Measurements from ENCODE around the gene NFATC4. TPM values are rescaled to one million over a fixed set of nuclear protein-coding genes. Genes with fewer than 3 reads are reported as not detected.

The NFATC4 gene
- total RNA-seq, 1 donor from 2014 or later, result 11.4 TPM

GRCh38 chr14:24398293-24398652 lies 30.3 kb downstream of the NFATC4 start:
- no peak overlapping the region for H3K27ac Mint-ChIP-seq (ENCODE audit: unreplicated experiment)

DNA sequence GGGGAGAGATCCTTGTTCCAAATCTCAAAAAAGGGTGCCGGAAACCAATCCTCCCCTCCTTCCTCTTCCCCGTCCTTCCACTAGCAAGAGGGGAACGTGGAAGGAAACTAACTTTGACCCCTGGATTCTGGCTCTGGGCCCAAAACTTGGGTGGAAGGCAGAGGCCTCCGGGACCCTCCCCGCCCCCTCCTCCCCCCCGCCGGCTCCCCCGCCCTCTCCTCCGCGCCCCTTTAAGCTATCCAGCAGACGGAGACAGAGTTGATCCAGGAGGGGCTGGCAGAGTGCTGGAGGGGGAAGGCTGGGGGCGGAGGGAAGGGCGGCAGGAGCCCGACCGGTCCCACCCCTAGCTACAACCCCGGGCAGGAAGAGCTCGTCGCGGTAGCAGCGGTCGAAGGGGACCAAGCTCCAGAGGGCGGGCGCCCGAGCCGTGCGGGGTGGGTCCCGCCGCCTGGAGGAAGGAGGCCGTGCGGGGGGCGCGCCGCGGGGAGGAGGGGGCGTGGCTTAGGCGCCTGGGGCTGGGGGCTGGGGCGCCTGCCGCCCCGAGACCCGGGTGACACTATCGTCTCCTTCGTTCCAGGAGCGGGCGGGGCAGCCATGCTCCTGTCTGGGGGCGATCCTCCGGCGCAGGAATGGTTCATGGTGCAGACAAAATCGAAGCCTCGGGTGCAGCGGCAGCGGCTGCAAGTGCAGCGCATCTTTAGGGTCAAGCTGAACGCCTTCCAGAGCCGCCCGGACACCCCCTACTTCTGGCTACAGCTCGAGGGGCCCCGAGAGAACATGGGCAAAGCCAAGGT lies 30.9 kb downstream of the NFATC4 start, which contains the start of gene NYNRIN:
Gene NYNRIN, plus strand, starts transcription at position 351 of the 794 bp plus-strand sequence. Its CDS starts 244 bp downstream, at position 595.
- Mint-ChIP-seq H3K4me1 (ENCODE audit: low read depth, unreplicated experiment) (peaks cover 26% of the 10 kb centered on the region), H3K27ac (ENCODE audit: unreplicated experiment) (peak within 1 kb of the TSS; percentile 83)

More at GRCh38 chr14:24398293-24398652, 30.3 kb downstream of the NFATC4 start:
- TF ChIP-seq, protein P1, sequence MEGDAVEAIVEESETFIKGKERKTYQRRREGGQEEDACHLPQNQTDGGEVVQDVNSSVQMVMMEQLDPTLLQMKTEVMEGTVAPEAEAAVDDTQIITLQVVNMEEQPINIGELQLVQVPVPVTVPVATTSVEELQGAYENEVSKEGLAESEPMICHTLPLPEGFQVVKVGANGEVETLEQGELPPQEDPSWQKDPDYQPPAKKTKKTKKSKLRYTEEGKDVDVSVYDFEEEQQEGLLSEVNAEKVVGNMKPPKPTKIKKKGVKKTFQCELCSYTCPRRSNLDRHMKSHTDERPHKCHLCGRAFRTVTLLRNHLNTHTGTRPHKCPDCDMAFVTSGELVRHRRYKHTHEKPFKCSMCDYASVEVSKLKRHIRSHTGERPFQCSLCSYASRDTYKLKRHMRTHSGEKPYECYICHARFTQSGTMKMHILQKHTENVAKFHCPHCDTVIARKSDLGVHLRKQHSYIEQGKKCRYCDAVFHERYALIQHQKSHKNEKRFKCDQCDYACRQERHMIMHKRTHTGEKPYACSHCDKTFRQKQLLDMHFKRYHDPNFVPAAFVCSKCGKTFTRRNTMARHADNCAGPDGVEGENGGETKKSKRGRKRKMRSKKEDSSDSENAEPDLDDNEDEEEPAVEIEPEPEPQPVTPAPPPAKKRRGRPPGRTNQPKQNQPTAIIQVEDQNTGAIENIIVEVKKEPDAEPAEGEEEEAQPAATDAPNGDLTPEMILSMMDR (IDR thresholded peaks at IDR 0.05; ENCODE audit: partially characterized antibody, unreplicated experiment), result no peak
- Mint-ChIP-seq H3K27me3 (ENCODE audit: unreplicated experiment) (peaks cover 4% of the 10 kb centered on the region), H3K4me3 (ENCODE audit: unreplicated experiment) (no peak overlapping the region), H3K36me3 (ENCODE audit: unreplicated experiment) (no peaks in the 10 kb centered on the region), H3K4me1 (ENCODE audit: low read depth, unreplicated experiment) (peaks cover 21% of the 10 kb centered on the region), H3K9me3 (ENCODE audit: unreplicated experiment) (peaks cover 2% of the 10 kb centered on the region)
- no peak for DNase-seq

GRCh38 chr14:24399447-24399822 lies 31.5 kb downstream of the NFATC4 start:
- DNase-seq, result no peak
- Mint-ChIP-seq H3K4me3 (ENCODE audit: unreplicated experiment) (peak overlapping the region; percentile 95), H3K27ac (ENCODE audit: unreplicated experiment) (peak overlapping the region; percentile 83), H3K27me3 (ENCODE audit: unreplicated experiment) (peaks cover 4% of the 10 kb centered on the region), H3K9me3 (ENCODE audit: unreplicated experiment) (peaks cover 2% of the 10 kb centered on the region), H3K36me3 (ENCODE audit: unreplicated experiment) (no peaks in the 10 kb centered on the region), H3K4me1 (ENCODE audit: low read depth, unreplicated experiment) (peaks cover 32% of the 10 kb centered on the region)
- TF ChIP-seq, protein P1 (IDR thresholded peaks at IDR 0.05; ENCODE audit: partially characterized antibody, unreplicated experiment), result no peak

More for the DNA sequence above, 30.9 kb downstream of the NFATC4 start, which contains the start of gene NYNRIN:
- Mint-ChIP-seq H3K4me3 (ENCODE audit: unreplicated experiment) (peak within 1 kb of the TSS; percentile 95), H3K36me3 (ENCODE audit: unreplicated experiment) (no peaks in the 10 kb centered on the region), H3K27me3 (ENCODE audit: unreplicated experiment) (peaks cover 4% of the 10 kb centered on the region), H3K9me3 (ENCODE audit: unreplicated experiment) (peaks cover 2% of the 10 kb centered on the region)
- TF ChIP-seq, protein P1 (IDR thresholded peaks at IDR 0.05; ENCODE audit: partially characterized antibody, unreplicated experiment), result no peak
- peak; percentile 74 for DNase-seq

GRCh38 chr14:24399999-24400718 lies 32.2 kb downstream of the NFATC4 start:
- no peak for DNase-seq
- peaks cover 2% of the 10 kb centered on the region for H3K9me3 Mint-ChIP-seq (ENCODE audit: unreplicated experiment)
- H3K4me3 Mint-ChIP-seq (ENCODE audit: unreplicated experiment), result peak overlapping the region; percentile 95
- H3K27ac Mint-ChIP-seq (ENCODE audit: unreplicated experiment), result peak overlapping the region; percentile 83
- TF ChIP-seq, protein P1 (IDR thresholded peaks at IDR 0.05; ENCODE audit: partially characterized antibody, unreplicated experiment), result no peak
- peaks cover 4% of the 10 kb centered on the region for H3K27me3 Mint-ChIP-seq (ENCODE audit: unreplicated experiment)
- no peaks in the 10 kb centered on the region for H3K36me3 Mint-ChIP-seq (ENCODE audit: unreplicated experiment)
- H3K4me1 Mint-ChIP-seq (ENCODE audit: low read depth, unreplicated experiment), result peaks cover 39% of the 10 kb centered on the region

All from glutamatergic neuron (in vitro differentiated cells).